ENCODE measurements around the gene SLF2.

Gene SLF2

GRCh38 chr10:100980711-100981110 lies 67.9 kb downstream of the SLF2 start:
- no peak for DNase-seq (ENCODE audit: low spot score)

DNA sequence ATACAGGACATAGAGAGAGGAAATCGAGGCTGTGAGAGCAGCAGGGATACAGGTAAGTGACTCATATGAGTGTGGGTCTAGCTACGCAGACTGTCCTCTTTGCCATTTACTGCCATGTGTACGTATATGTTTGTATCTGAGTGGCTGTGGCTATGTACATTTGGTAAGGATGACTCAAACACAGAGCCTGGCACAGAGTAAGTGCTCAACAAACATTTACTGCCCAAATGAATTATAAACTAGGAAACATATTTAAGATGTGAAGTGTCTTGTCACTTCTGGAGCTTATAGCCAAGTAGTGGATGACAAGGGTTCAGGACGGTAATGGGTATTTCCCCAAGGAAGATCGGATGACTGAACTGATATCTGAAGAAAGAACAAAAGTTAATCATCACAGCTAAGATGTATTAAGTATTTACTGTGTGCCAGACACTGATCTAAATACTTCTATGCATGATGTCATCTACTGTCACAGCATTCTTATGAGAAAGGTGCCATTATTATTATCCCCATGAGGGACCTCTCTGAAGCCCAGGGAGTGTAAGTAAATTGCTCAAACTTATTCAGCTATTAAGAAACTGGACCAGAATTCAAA lies 68.5 kb downstream of the SLF2 start:
- no peak for DNase-seq (ENCODE audit: low spot score)

DNA sequence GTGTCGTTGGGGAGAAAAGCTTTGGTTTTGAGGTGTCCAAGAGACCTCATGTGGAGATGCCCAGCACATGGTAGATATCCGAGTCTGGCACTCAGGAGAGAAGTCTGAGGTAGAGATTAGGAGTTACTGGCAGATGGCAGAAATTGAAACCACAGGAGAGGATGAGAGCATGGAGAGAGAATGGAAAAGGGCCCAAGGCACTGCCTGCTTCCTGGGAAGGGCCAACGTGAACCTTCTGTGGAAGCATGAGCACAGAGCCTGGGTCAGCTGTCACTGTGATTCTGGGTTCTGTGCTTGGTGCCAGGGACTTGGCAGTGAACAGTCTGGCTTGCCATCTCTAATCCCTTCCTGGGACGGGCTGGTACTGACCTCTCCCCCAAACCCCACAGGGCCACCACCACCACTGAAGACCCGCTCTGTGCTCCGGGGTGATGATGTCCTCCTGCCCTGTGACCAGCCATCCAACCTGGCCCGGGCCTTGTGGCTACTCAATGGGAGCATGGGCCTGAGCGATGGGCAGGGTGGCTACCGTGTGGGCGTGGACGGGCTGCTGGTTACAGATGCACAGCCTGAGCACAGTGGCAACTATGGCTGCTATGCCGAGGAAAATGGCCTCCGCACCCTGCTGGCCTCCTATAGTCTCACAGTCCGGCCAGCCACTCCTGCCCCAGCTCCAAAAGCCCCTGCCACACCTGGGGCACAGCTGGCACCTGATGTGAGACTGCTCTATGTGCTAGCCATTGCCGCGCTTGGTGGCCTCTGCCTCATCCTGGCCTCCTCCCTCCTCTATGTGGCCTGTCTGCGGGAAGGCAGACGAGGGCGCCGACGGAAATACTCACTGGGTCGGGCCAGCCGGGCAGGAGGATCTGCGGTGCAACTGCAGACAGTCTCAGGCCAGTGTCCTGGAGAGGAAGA lies 70.4 kb downstream of the SLF2 start:
- DNase-seq (ENCODE audit: low spot score) = peak; percentile 88

DNA sequence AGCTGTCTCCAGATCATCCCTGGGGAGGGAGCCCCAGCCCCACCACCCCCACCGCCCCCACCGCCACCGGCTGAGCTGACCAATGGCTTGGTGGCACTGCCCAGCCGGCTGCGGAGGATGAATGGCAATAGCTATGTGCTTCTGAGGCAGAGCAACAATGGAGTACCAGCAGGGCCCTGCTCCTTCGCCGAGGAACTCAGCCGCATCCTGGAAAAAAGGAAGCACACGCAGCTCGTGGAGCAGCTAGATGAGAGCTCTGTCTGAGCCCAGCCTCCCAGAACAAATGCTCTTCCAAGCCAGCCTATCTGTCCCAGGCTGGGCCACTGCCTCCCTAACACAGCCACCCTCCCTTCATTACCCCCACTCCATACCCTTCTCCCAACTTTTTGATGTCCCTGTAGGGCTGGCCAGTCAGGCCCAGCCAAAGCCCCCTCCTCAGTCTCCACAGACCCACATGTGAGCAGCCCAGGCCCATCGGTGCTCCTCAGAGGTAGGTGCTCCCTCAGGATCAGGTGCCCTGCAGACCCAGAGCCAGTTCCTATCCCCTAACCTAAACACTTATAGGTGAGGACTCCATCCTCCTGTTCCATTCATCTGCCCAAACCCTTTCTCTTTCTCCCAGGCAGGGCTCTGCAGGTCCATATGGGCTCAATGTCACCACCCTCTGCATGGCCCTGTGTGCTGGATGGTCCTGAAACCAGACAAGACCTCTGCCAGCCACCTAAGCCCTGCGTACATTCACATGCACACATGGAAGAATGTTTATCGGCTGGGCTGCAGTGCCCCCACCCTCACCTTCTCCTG lies 71.3 kb downstream of the SLF2 start:
- no peak for DNase-seq (ENCODE audit: low spot score)

GRCh38 chr10:100984672-100985177 lies 72.0 kb downstream of the SLF2 start:
- no peak for DNase-seq (ENCODE audit: low spot score)

DNA sequence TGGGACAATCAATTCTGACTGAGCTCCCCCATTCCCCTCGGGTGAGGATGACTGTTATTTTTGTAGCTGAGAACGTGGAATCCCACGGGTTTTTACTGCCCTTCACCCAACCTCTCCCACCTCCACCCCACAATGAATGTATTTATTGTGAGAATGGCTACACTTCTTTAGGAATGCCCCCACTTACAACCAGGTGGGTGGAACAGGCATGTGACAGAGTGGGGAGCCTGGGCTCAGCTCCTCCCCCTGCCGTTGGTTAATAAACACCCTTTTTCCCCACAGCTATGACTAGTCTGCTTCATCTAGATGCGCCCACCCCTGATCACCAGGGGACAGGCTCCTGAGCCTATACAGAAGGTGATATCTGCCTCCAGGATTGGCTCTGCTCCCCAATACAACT lies 72.6 kb downstream of the SLF2 start:
- DNase-seq (ENCODE audit: low spot score) = no peak

DNA sequence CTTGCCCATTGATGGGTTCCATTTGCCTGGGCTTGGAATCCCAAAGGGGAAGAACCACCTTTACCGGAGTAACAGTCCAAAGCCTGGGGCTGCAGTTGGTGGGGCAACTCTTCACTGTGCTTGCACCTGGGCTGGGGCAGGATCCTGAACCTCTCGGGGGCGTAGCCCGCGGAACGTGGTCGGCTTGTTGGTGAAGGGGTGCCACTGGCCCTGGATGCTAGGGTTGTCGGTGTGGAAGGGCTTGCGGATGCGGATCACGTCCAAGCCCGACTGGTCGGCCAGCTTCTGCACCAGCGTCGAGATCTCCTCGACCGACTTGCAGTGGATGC lies 73.8 kb downstream of the SLF2 start:
- DNase-seq (ENCODE audit: low spot score) = no peak

- DNase-seq (ENCODE audit: low spot score) = peak; percentile 91
Measured at GRCh38 chr10:100986952-100987684, 74.4 kb downstream of the SLF2 start, which contains the start of the genes MRPL43 and TWNK. Gene MRPL43 (minus strand): TSS chr10:100987497. CDS start chr10:100987443, 54 bp downstream. Gene TWNK (plus strand): TSS chr10:100987543. CDS start chr10:100988211, 668 bp downstream.

DNA sequence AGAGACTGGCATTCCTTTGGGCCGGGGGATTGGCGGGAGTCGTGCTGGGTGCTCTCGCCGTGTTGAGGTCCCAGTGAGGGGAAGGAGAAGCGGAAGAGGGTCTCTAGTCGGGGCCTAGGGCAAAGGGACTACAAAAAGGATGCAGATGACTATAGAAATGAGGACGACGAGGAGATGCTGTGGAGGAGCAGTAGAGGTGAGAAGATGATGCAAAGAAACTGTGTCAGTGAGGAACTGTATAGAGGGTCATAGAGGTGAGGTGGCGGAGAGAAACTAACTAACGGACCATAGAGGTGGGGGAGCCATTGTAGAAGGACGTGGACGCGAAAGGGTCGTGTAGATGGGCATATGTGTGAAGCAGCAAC lies 74.9 kb downstream of the SLF2 start:
- DNase-seq (ENCODE audit: low spot score) = no peak

DNA sequence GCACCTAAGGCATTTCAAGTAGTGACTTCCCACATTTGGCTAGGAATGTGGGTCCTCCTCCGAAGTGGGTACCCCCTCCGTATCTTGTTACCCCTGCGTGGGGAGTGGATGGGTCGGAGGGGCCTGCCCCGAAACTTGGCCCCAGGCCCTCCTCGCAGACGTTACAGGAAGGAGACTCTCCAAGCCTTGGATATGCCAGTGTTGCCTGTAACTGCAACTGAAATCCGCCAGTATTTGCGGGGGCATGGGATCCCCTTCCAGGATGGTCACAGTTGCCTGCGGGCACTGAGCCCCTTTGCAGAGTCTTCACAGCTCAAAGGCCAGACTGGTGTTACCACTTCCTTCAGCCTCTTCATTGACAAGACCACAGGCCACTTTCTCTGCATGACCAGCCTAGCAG lies 75.4 kb downstream of the SLF2 start:
- no peak for DNase-seq (ENCODE audit: low spot score)

GRCh38 chr10:100989088-100989487 lies 76.3 kb downstream of the SLF2 start:
- no peak for DNase-seq (ENCODE audit: low spot score)

GRCh38 chr10:100993986-100994708 lies 81.4 kb downstream of the SLF2 start:
- DNase-seq (ENCODE audit: low spot score) = peak; percentile 80

DNA sequence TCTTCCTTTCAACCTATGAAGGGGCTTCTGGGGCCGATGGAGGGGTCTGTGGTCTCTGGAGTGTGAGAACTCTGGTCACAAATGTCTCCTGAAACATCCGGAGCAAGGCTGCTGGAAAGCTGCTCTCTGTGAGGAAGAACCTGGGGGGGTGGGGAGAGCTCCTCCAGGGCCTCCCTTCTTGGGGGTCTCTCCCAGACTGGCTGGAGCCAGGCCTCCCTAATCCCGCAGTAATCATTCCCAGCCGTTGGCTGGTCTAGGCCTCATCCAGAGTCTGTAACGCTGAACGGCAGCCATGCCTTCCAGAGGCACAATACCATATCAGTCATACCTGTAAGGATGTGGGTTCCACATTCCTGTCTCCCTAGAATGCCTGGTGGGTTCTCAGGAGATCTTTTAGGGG lies 82.4 kb downstream of the SLF2 start:
- DNase-seq (ENCODE audit: low spot score) = no peak

DNA sequence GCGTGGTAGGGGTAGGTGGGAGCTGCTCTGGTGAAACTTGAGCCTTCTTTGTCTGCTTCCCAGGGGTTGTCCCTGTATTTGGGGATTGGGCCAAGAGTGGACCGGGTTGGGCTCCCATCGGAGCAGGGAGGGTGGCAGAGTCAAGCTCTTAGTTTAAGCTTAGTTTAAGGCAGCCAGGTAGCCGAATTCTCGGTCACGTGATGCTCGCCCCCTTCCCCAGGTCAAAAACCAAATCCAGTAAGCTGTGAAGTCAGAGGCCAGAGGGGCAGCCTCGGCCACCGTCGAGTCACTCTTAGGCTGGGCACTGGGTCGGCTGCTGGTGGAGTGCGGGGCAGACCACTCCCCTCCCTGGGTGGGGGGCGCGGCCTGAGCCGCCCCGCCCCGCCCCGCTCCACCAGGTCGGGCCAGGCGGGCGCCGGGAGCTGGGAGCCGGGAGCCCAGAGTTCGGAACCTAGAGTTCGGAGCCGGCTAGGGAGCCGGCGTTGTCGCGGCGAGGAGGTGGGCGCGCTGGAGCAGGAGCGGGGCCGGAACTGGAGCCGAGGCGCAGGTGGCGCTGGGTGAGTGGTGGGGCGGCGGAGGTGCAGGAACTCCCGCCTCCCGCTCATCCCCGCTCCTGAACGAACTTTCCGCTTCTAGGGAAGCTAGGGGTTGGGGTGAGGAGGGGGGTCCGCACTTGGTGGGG lies 84.1 kb downstream of the SLF2 start:
- no peak for DNase-seq (ENCODE audit: low spot score)

- DNase-seq (ENCODE audit: low spot score) = peak; percentile 74
Measured at GRCh38 chr10:100997360-100998182, 84.8 kb downstream of the SLF2 start.

DNA sequence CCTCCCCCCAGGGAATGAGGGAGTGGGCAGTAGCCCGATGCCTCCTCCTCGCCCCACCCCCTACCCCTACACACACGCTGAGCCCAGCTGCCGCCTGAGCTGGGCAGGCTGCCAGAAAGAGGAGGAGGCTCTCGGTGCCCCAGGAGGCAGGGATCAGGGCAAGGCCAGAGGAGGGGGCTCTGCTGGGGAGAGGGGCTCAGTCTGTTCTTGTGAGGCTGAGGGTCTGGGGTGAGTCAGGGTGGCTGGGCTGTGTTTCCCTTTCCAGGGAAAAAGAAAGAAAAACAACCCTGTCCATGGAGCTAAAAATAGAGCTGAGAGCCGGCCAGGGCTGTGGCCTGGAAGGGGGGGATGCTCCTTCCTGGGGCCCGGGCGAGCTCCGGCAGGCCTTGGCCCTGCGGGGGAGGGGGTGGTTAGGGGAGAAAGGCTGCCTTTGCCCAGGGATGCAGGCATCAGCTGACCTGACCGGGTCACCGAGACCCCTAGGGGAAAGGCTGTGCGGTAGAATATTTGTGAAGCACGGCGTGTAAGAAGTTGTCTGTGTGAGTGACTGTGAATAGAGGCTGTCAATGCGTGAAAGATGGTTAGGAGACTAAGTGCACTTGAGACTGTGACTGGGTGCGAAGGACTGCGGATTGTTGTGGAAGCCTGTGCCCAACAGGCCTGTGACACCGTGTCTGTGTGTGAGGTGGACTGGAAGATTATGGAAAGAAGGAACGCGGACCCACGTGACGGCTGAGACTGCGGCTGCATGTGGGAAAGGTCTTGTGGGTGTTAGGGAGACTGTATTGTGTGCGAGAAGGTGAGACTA lies 85.6 kb downstream of the SLF2 start:
- peak; percentile 88 for DNase-seq (ENCODE audit: low spot score)

DNA sequence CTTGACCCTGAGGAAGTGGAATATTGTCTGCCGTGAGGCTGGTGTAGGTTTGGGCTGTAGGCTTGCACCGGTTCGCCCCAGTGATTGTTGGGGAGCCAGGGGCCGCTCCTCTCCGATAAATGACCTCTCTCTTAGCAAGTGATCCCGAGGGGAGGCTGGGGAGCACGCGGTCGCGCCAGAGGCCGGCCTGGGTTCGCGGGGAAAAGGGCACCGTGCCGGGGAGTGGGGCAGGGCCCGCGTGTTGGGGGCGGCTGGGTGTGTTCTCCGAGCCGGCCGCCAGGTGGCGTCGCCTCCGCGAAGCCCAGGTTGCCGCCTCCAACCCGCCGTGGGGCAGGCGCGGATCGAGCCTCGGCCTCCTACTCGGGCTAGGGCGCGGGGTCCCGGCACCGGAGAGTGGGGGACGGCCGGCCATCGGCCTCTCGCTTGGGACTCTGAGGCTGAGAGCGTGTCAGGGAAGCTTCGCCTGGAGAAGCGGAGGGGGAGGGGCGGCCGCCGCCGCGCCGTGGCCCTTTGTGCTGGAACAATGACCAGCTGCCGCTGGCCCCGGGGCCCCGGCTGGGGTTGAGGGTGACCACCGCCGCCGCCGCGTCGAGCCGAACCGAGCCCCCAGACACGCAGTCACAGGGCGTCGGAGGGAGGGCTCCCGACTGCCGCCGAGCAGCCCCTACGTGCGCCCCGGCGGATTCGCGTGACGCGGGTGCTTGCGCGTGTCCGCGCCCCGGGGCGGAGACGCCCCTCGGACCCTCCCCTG lies 86.4 kb downstream of the SLF2 start:
- no peak for DNase-seq (ENCODE audit: low spot score)

GRCh38 chr10:100999742-101000126 lies 87.0 kb downstream of the SLF2 start, which contains the start of gene LZTS2:
Gene LZTS2 (plus strand): TSS chr10:100999808. CDS start chr10:101002539, 2,731 bp downstream.
- DNase-seq (ENCODE audit: low spot score) = no peak

Data from cerebellar cortex (tissue), 1 donor.